Suprapubic skin (tissue), 4 donors: ENCODE data around the gene LTBP2.

Experiments used
- EP300 ChIP-seq: sonication (generic); formaldehyde crosslinking; IDR thresholded peaks from one replicate; pipeline ENCODE4 v1.6.1; 2017; ENCODE audit warnings: antibody characterized with exemption
- POLR2AphosphoS5 ChIP-seq, 3 donors: sonication (generic); formaldehyde crosslinking; IDR thresholded peaks; one replicate each; pipeline ENCODE4 v1.6.1; 2017; ENCODE audit warnings: antibody characterized with exemption in 3 of 3
- TF ChIP-seq, protein P1 (sequence below), 2 donors: fragments of 200-600 bp in 1 of 2; fragments of 450-650 bp in 1 of 2; sonication (generic) in 1 of 2; IDR thresholded peaks; one replicate each; pipeline ENCODE4 v1.5.1; 2016 to 2019; ENCODE audit warnings: antibody characterized with exemption in 2 of 2, mild to moderate bottlenecking in 1 of 2, moderate library complexity in 1 of 2

DNA sequence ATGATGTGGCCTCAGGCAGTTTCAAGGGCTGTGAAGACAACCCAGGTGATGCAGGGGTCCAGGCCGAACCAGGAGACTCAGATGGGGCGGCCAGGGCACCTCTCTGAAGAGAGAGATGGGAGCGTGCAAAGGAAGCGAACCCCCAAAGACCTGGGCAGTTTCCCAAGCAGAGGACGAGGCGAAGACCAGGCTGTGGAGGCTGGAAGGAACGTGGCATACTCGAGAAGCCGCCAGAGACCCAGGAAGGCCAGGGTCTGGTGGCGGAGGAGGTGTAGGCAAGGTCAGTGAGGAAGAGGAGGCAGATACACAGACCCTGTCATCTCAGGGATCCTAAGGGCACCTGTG lies 24.7 kb downstream of the LTBP2 start:
- TF ChIP-seq, protein P1, sequence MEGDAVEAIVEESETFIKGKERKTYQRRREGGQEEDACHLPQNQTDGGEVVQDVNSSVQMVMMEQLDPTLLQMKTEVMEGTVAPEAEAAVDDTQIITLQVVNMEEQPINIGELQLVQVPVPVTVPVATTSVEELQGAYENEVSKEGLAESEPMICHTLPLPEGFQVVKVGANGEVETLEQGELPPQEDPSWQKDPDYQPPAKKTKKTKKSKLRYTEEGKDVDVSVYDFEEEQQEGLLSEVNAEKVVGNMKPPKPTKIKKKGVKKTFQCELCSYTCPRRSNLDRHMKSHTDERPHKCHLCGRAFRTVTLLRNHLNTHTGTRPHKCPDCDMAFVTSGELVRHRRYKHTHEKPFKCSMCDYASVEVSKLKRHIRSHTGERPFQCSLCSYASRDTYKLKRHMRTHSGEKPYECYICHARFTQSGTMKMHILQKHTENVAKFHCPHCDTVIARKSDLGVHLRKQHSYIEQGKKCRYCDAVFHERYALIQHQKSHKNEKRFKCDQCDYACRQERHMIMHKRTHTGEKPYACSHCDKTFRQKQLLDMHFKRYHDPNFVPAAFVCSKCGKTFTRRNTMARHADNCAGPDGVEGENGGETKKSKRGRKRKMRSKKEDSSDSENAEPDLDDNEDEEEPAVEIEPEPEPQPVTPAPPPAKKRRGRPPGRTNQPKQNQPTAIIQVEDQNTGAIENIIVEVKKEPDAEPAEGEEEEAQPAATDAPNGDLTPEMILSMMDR (IDR thresholded peaks at IDR 0.05): no peak
- TF ChIP-seq POLR2AphosphoS5 (IDR thresholded peaks at IDR 0.05) (no peak), EP300 (no peak)
